ENCODE data around the gene TSPAN2.
"Not testable (repeated sequence)": the region's sequence is repeated elsewhere in the genome, so short reads cannot be mapped to it uniquely, and the experiment has no call there.

Gene TSPAN2

DNA sequence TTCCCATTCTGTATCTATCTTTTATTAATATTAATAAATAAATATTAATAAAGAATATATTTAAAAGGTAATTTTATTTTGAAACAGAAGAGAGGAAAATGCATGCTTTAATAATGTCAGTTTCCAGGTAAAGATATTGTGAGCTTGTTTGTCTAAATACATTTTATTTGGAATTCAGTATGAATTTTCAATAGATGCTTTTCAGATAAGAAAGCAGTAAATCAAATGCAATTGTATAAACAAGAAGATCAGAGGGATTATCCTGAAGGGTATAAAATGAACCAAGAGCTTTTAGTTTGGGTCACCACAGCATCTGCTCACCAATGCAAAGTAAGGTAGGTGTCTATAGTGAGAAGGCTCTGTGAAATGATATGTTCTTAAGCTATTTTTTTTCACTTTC is 59.8 kb downstream of the TSPAN2 start, which contains the start of gene TSHB:
Gene TSHB, plus strand, starts transcription at position 301 of the 400 bp plus-strand sequence. CDS start 3,537 bp downstream, outside the sequence.
- TF ChIP-seq CSDC2 (CRISPR knock-in tag; IDR thresholded peaks at IDR 0.05) = no peak
- ATAC-seq = no peak

GRCh38 chr1:115023593-115023992 is 65.7 kb downstream of the TSPAN2 start:
- TF ChIP-seq TOX (CRISPR knock-in tag; IDR thresholded peaks at IDR 0.05; ENCODE audit: borderline replicate concordance) (no peak), ESRRG (CRISPR knock-in tag; IDR thresholded peaks at IDR 0.05) (no peak), GLIS3 (CRISPR knock-in tag; IDR thresholded peaks at IDR 0.05) (no peak), ISL1 (CRISPR knock-in tag; IDR thresholded peaks at IDR 0.05) (no peak), ARNTL (CRISPR knock-in tag; IDR thresholded peaks at IDR 0.05; ENCODE audit: borderline replicate concordance, low read depth) (no peak), BACH2 (CRISPR knock-in tag; IDR thresholded peaks at IDR 0.05; ENCODE audit: borderline replicate concordance) (no peak), ZFP3 (CRISPR knock-in tag; IDR thresholded peaks at IDR 0.05) (no peak), TCF4 (CRISPR knock-in tag; IDR thresholded peaks at IDR 0.05; ENCODE audit: borderline replicate concordance) (no peak), PATZ1 (CRISPR knock-in tag; IDR thresholded peaks at IDR 0.05; ENCODE audit: borderline replicate concordance) (no peak), ZNF565 (CRISPR knock-in tag; conservative IDR thresholded peaks at IDR 0.05; ENCODE audit: low read depth) (no peak), ZFP30 (CRISPR knock-in tag; IDR thresholded peaks at IDR 0.05) (no peak), SNAI2 (CRISPR knock-in tag; IDR thresholded peaks at IDR 0.05) (no peak), RARB (CRISPR knock-in tag; IDR thresholded peaks at IDR 0.05) (no peak), CSRNP3 (CRISPR knock-in tag; IDR thresholded peaks at IDR 0.05) (no peak), CSDC2 (CRISPR knock-in tag; IDR thresholded peaks at IDR 0.05) (no peak), ZNF70 (CRISPR knock-in tag; IDR thresholded peaks at IDR 0.05) (no peak), ZC3H10 (CRISPR knock-in tag; IDR thresholded peaks at IDR 0.05) (no peak)
- no peak for ATAC-seq

- no peak for TF ChIP-seq RARB (CRISPR knock-in tag; IDR thresholded peaks at IDR 0.05)
- no peak for TF ChIP-seq ISL1 (CRISPR knock-in tag; IDR thresholded peaks at IDR 0.05)
- TF ChIP-seq TCF4 (CRISPR knock-in tag; IDR thresholded peaks at IDR 0.05; ENCODE audit: borderline replicate concordance) = no peak
- no peak for TF ChIP-seq ESRRG (CRISPR knock-in tag; IDR thresholded peaks at IDR 0.05)
- no peak for TF ChIP-seq PATZ1 (CRISPR knock-in tag; IDR thresholded peaks at IDR 0.05; ENCODE audit: borderline replicate concordance)
- TF ChIP-seq SNAI2 (CRISPR knock-in tag; IDR thresholded peaks at IDR 0.05) = no peak
- ATAC-seq = no peak
Measured at GRCh38 chr1:115021145-115021544, 68.2 kb downstream of the TSPAN2 start.

- ATAC-seq = not testable (repeated sequence)
Measured at GRCh38 chr1:115019549-115019948, 69.8 kb downstream of the TSPAN2 start.

DNA sequence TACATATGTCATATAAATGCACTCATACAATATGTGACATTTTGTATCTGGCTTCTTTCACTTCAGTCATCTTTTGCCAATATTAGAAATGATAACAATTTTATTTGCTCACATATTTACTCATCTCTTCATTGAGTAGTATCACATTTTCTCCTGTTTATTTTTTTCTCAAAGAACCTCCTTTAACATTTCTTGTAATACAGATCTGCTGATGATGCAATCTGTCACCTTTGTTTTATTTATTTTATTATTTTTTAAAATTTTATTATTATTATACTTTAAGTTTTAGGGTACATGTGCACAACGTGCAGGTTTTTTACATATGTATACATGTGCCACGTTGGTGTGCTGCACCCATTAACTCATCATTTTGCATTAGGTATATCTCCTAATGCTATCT is 75.5 kb downstream of the TSPAN2 start:
- TF ChIP-seq, protein P1, sequence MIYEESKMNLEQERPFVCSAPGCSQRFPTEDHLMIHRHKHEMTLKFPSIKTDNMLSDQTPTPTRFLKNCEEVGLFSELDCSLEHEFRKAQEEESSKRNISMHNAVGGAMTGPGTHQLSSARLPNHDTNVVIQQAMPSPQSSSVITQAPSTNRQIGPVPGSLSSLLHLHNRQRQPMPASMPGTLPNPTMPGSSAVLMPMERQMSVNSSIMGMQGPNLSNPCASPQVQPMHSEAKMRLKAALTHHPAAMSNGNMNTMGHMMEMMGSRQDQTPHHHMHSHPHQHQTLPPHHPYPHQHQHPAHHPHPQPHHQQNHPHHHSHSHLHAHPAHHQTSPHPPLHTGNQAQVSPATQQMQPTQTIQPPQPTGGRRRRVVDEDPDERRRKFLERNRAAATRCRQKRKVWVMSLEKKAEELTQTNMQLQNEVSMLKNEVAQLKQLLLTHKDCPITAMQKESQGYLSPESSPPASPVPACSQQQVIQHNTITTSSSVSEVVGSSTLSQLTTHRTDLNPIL (CRISPR knock-in tag; IDR thresholded peaks at IDR 0.05; ENCODE audit: low read depth) = no peak
- TF ChIP-seq ZFP30 (CRISPR knock-in tag; IDR thresholded peaks at IDR 0.05) (no peak), TOX (CRISPR knock-in tag; IDR thresholded peaks at IDR 0.05; ENCODE audit: borderline replicate concordance) (no peak)
- no peak for ATAC-seq

GRCh38 chr1:115012434-115012833 is 76.9 kb downstream of the TSPAN2 start:
- no peak for TF ChIP-seq TSHZ2 (CRISPR knock-in tag; IDR thresholded peaks at IDR 0.05)
- TF ChIP-seq OSR1 (CRISPR knock-in tag; IDR thresholded peaks at IDR 0.05) = no peak
- no peak for TF ChIP-seq BACH2 (CRISPR knock-in tag; IDR thresholded peaks at IDR 0.05; ENCODE audit: borderline replicate concordance)
- TF ChIP-seq ZNF8 (CRISPR knock-in tag; IDR thresholded peaks at IDR 0.05) = no peak
- no peak for TF ChIP-seq ZFP3 (CRISPR knock-in tag; IDR thresholded peaks at IDR 0.05)
- TF ChIP-seq, protein P1 (CRISPR knock-in tag; IDR thresholded peaks at IDR 0.05; ENCODE audit: low read depth) = no peak
- no peak for TF ChIP-seq ISL1 (CRISPR knock-in tag; IDR thresholded peaks at IDR 0.05)
- no peak for ATAC-seq
